ENCODE results near the gene SPATA6L. TPM values are rescaled to one million over a fixed set of nuclear protein-coding genes. Genes with fewer than 3 reads are reported as not detected.

The SPATA6L gene
- total RNA-seq, 2 experiments from 2014 or later: 9.4 to 10.8 TPM

DNA sequence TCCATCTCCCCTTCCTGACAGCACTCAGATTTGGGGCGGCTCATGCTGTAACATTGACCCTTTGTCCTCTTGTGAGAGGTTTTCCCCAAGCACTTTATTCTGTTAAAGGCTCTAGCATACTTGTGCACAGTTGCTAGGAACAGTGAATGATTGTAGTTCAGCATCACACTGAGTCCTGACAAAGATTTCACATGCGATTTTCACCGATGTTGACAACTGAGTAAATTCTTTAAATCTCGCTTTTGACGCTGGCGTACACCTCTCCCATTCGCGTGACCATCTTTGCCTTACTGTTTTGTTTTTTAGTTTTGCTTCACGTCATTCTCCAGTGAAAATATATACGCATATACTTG is 13.9 kb upstream of the SPATA6L start:
- TF ChIP-seq, protein P1, sequence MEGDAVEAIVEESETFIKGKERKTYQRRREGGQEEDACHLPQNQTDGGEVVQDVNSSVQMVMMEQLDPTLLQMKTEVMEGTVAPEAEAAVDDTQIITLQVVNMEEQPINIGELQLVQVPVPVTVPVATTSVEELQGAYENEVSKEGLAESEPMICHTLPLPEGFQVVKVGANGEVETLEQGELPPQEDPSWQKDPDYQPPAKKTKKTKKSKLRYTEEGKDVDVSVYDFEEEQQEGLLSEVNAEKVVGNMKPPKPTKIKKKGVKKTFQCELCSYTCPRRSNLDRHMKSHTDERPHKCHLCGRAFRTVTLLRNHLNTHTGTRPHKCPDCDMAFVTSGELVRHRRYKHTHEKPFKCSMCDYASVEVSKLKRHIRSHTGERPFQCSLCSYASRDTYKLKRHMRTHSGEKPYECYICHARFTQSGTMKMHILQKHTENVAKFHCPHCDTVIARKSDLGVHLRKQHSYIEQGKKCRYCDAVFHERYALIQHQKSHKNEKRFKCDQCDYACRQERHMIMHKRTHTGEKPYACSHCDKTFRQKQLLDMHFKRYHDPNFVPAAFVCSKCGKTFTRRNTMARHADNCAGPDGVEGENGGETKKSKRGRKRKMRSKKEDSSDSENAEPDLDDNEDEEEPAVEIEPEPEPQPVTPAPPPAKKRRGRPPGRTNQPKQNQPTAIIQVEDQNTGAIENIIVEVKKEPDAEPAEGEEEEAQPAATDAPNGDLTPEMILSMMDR (IDR thresholded peaks at IDR 0.05): no peak
- Mint-ChIP-seq H3K4me1 (ENCODE audit: low read depth) (peaks cover 23% of the 10 kb centered on the region), H3K4me3 (no peak overlapping the region), H3K27ac (no peak overlapping the region), H3K36me3 (ENCODE audit: low read depth) (peaks cover 19% of the 10 kb centered on the region), H3K9me3 (no peaks in the 10 kb centered on the region), H3K27me3 (no peaks in the 10 kb centered on the region)
- intact Hi-C loops (cut with DNase I, micrococcal nuclease): loop anchor here (2.0 to 10.0 kb wide), 4 partner anchors 59 to 945 kb away; partner anchors contain the start of genes AK3 (in 1 of the 2) and RIC1 (in 1 of the 2)
- H3K27me3 ChIP-seq (ENCODE audit: control insufficient read depth in 1 of 2, insufficient read depth in 2 of 2, low read length in 2 of 2): no peaks in the 10 kb centered on the region
- DNase-seq (no peak), ATAC-seq (ENCODE audit: poor library complexity) (no peak)
- no peaks in the 10 kb centered on the region for H3K9me3 ChIP-seq (ENCODE audit: control insufficient read depth in 1 of 2, insufficient read depth in 1 of 2, low read length in 2 of 2)
- POLR2A ChIA-PET: interaction anchor here (0.9 to 2.7 kb wide), 16 partner anchors 10 to 1154 kb away, joined by 3 to 95 read pairs (median 10); partner anchors contain the start of genes AK3, PLPP6, RCL1 and RFX3
- H3K4me1 ChIP-seq (ENCODE audit: insufficient read depth, low read length): peaks cover 20% of the 10 kb centered on the region
- H3K4me3 ChIP-seq (ENCODE audit: low read length): peak overlapping the region; percentile 95
- H3K36me3 ChIP-seq (ENCODE audit: insufficient read depth, low read length): peaks cover 9% of the 10 kb centered on the region
- CTCF ChIA-PET: interaction anchor here (1.0 to 1.5 kb wide), 7 partner anchors 12 to 1162 kb away, joined by 3 to 22 read pairs (median 3); partner anchors contain the start of gene SPATA6L
- peak overlapping the region; percentile 92 to 95 for H3K27ac ChIP-seq (ENCODE audit: low read depth in 1 of 2, low read length in 2 of 2)

DNA sequence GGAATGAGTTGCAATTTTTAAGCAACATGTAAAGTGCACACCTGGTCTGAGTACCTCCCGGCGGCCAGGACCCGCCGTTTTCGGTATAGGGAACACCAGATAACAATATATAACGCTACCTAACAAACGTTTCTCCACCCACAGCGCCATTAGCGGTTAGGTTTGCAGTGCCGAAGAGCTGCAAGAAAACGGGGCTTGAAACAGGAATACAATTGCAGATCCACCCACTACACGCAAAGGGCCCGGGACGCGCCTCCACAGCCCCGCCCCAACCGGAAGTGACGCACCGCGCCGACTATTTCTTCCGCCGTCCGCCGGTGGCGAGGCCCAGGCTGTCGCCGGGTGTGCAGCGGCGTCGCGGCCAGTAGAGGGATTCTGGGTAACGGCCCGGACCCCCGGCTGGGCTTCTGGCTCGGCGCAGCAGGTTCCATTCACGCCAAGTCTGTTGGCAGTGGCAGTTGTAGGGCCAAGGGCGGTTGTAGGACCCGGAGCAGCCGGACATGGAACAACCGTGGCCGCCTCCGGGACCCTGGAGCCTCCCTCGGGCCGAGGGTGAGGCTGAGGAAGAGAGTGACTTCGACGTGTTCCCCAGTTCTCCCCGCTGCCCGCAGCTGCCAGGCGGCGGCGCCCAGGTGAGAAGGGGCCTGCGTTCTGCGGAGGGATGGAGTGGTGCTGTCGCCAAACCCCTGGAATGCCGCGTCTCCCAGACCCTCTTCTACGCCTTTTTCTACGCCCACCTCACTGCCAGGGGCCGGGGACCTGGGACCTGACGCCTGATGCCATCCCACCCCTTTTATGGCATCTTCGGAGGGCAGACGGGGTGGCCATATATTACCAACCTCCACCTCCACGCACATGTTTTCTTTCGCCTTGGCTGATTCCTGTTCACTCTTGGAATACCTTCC is 13.2 kb upstream of the SPATA6L start, which contains the start of gene CDC37L1:
CDC37L1 (plus strand) TSS at position 302 of the 905 bp plus-strand sequence; CDS start at position 501, 199 bp downstream.
- POLR2A ChIA-PET: interaction anchor here (0.6 to 1.4 kb wide), 28 partner anchors 9 to 1734 kb away, joined by 3 to 95 read pairs (median 4); partner anchors contain the start of genes AK3, CD274, PLPP6 and RCL1
- TF ChIP-seq, protein P1 (IDR thresholded peaks at IDR 0.05): peak; percentile 74
- H3K4me1 Mint-ChIP-seq (ENCODE audit: low read depth): peaks cover 17% of the 10 kb centered on the region
- Histone ChIP-seq H3K36me3 (ENCODE audit: insufficient read depth, low read length) (peaks cover 5% of the 10 kb centered on the region), H3K27me3 (ENCODE audit: control insufficient read depth in 1 of 2, insufficient read depth in 2 of 2, low read length in 2 of 2) (no peaks in the 10 kb centered on the region), H3K4me3 (ENCODE audit: low read length) (peak within 1 kb of the TSS; percentile 95), H3K9me3 (ENCODE audit: control insufficient read depth in 1 of 2, insufficient read depth in 1 of 2, low read length in 2 of 2) (no peaks in the 10 kb centered on the region), H3K27ac (ENCODE audit: low read depth in 1 of 2, low read length in 2 of 2) (peak within 1 kb of the TSS; percentile 95), H3K4me1 (ENCODE audit: insufficient read depth, low read length) (peaks cover 20% of the 10 kb centered on the region)
- CTCF ChIA-PET: interaction anchor here (0.7 to 1.5 kb wide), 8 partner anchors 12 to 1162 kb away, joined by 3 to 22 read pairs (median 4); partner anchors contain the start of genes PLPP6 and SPATA6L
- H3K27ac Mint-ChIP-seq: no peak within 1 kb of the TSS
- intact Hi-C loops (cut with DNase I, micrococcal nuclease): loop anchor here (1.0 to 10.0 kb wide), 12 partner anchors 12 to 1837 kb away; partner anchors contain the start of genes RIC1 (in 2 of the 2), AK3 (in 1 of the 2), PLGRKT (in 1 of the 2) and PLPP6 (in 1 of the 2)
- H3K4me3 Mint-ChIP-seq: no peak within 1 kb of the TSS
- H3K27me3 Mint-ChIP-seq: no peaks in the 10 kb centered on the region
- H3K9me3 Mint-ChIP-seq: no peaks in the 10 kb centered on the region
- ATAC-seq (ENCODE audit: poor library complexity): peak; percentile 82
- DNase-seq: peak; percentile 97 to 100 (median 99)
- peaks cover 12% of the 10 kb centered on the region for H3K36me3 Mint-ChIP-seq (ENCODE audit: low read depth)

DNA sequence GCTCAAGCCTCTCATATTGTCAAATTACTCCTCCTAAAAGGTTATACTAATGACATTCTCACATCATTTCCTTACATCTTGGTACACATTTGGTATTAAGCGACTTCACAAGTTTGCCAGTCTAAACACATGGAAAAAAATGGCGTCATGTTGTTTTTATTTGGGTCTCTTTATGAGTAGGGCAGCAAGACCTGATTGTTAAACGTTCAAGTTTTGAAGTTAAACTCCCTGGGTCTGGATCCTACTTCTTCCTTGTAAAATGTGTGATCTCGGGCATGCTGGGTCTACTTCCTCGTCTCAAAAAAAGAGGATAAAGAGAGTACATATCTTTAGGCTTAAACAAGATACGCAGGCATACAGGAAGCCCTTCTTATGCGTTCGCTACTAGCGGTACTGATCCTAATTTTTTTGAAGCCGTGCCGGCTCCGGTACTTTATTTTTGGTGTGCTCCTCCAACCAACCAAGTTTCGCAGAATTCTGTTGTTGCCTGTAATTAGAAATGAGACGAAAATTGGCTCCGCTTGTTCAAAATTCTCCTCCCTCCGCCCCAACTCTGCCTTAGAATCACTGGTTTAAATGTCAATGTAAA is 12.5 kb upstream of the SPATA6L start:
- TF ChIP-seq, protein P1 (IDR thresholded peaks at IDR 0.05): no peak
- Mint-ChIP-seq H3K4me3 (no peak overlapping the region), H3K27me3 (no peaks in the 10 kb centered on the region), H3K36me3 (ENCODE audit: low read depth) (peaks cover 7% of the 10 kb centered on the region), H3K9me3 (no peaks in the 10 kb centered on the region), H3K4me1 (ENCODE audit: low read depth) (peaks cover 13% of the 10 kb centered on the region), H3K27ac (no peak overlapping the region)
- Histone ChIP-seq H3K9me3 (ENCODE audit: control insufficient read depth in 1 of 2, insufficient read depth in 1 of 2, low read length in 2 of 2) (no peaks in the 10 kb centered on the region), H3K36me3 (ENCODE audit: insufficient read depth, low read length) (peaks cover 5% of the 10 kb centered on the region), H3K27me3 (ENCODE audit: control insufficient read depth in 1 of 2, insufficient read depth in 2 of 2, low read length in 2 of 2) (no peaks in the 10 kb centered on the region), H3K4me1 (ENCODE audit: insufficient read depth, low read length) (peaks cover 20% of the 10 kb centered on the region), H3K27ac (ENCODE audit: low read depth in 1 of 2, low read length in 2 of 2) (peak overlapping the region; percentile 95), H3K4me3 (ENCODE audit: low read length) (peak overlapping the region; percentile 95)
- DNase-seq (peak in 9 of 14 experiments; percentile 20 to 73 (median 42)), ATAC-seq (ENCODE audit: poor library complexity) (peak; percentile 41)
- intact Hi-C loops (cut with DNase I, micrococcal nuclease): loop anchor here (1.0 to 10.0 kb wide), 9 partner anchors 11 to 1836 kb away; partner anchors contain the start of genes PLGRKT (in 1 of the 2), PLPP6 (in 1 of the 2), PUM3 (in 1 of the 2) and RCL1 (in 1 of the 2)
- ChIA-PET POLR2A (interaction anchor here (0.7 to 1.4 kb wide), 23 partner anchors 8 to 1734 kb away, joined by 3 to 95 read pairs (median 5); partner anchors contain the start of genes AK3, CD274, PLPP6 and RCL1), CTCF (interaction anchor here (0.7 to 1.5 kb wide), 6 partner anchors 11 to 1163 kb away, joined by 3 to 22 read pairs (median 4); partner anchors contain the start of genes PLPP6 and SPATA6L)
